Large intestine (tissue), 3 donors: ENCODE data around the gene SP8. TPM values are rescaled to one million over a fixed set of nuclear protein-coding genes. Genes with fewer than 3 reads are reported as not detected.
"Not testable (repeated sequence)": the region's sequence is repeated elsewhere in the genome, so short reads cannot be mapped to it uniquely, and the experiment has no call there.

Experiments used
- DNase-seq, 2 donors: peaks; one replicate each; pipeline versions ENCODE4 v3.0.0 to v3.0.0-alpha.2; 2013
- H3K27ac ChIP-seq: one replicate; pipeline ENCODE4 v1.5.1; 2013; ENCODE audit warnings: low read length
- H3K27me3 ChIP-seq: 2 replicates; pipeline ENCODE4 v1.6.1; 2013; ENCODE audit warnings: low read length; ENCODE audit not compliant: control insufficient read depth, insufficient read depth
- H3K36me3 ChIP-seq: 2 replicates; pipeline ENCODE4 v1.6.1; 2013; ENCODE audit warnings: low read length; ENCODE audit not compliant: control insufficient read depth, insufficient read depth
- H3K4me1 ChIP-seq: one replicate; pipeline ENCODE4 v1.6.1; 2013; ENCODE audit warnings: low read length; ENCODE audit not compliant: control insufficient read depth, insufficient read depth
- H3K4me3 ChIP-seq: one replicate; pipeline ENCODE4 v1.5.1; 2013; ENCODE audit warnings: low read length
- H3K9me3 ChIP-seq: one replicate; pipeline ENCODE4 v1.6.1; 2013; ENCODE audit warnings: mild to moderate bottlenecking, low read depth, low read length, moderate library complexity; ENCODE audit not compliant: control insufficient read depth
- WGBS: methylation state at CpG from one replicate; pipeline ENCODE4 v1.1.5; 2013; ENCODE audit warnings: low lambda C conversion rate; ENCODE audit not compliant: insufficient coverage; 5-methylcytosine and 5-hydroxymethylcytosine counted together
- polyA plus RNA-seq: library from polyadenylated mRNA; unstranded; fragments of 120-200 nt; gene quantifications from one replicate; pipeline ENCODE4 v1.2.1, GENCODE V29; 2013

SP8 gene
- polyA plus RNA-seq, 1 donor = not detected

GRCh38 chr7:20821390-20821789 lies 34.7 kb upstream of the SP8 start:
- not testable (repeated sequence) for DNase-seq, H3K4me1 ChIP-seq, H3K4me3 ChIP-seq, H3K27ac ChIP-seq, H3K9me3 ChIP-seq, H3K36me3 ChIP-seq, H3K27me3 ChIP-seq
- WGBS = no CpG with 5 or more reads among the region's 3 CpGs

GRCh38 chr7:20816372-20816959 lies 29.8 kb upstream of the SP8 start:
- WGBS = no CpG with 5 or more reads among the region's 4 CpGs
- no peaks in the 10 kb centered on the region for H3K36me3 ChIP-seq

GRCh38 chr7:20804345-20804744 lies 17.7 kb upstream of the SP8 start:
- 65% methylated on average over 3 of the region's 3 CpGs for WGBS
- H3K27ac ChIP-seq = no peak overlapping the region
- no peaks in the 10 kb centered on the region for H3K4me1 ChIP-seq
- no peak for DNase-seq
- H3K36me3 ChIP-seq = no peaks in the 10 kb centered on the region
- H3K4me3 ChIP-seq = no peak overlapping the region
- peaks cover 16% of the 10 kb centered on the region for H3K27me3 ChIP-seq
- no peaks in the 10 kb centered on the region for H3K9me3 ChIP-seq

More at GRCh38 chr7:20816372-20816959, 29.8 kb upstream of the SP8 start:
- Histone ChIP-seq H3K27me3 (no peaks in the 10 kb centered on the region), H3K27ac (no peak overlapping the region), H3K4me3 (no peak overlapping the region), H3K4me1 (no peaks in the 10 kb centered on the region), H3K9me3 (no peaks in the 10 kb centered on the region)
- DNase-seq = no peak

GRCh38 chr7:20799566-20800366 lies 13.1 kb upstream of the SP8 start:
- H3K27me3 ChIP-seq = peaks cover 53% of the 10 kb centered on the region

GRCh38 chr7:20798694-20799121 lies 12.0 kb upstream of the SP8 start:
- Histone ChIP-seq H3K27ac (no peak overlapping the region), H3K36me3 (no peaks in the 10 kb centered on the region), H3K4me1 (peaks cover 6% of the 10 kb centered on the region), H3K4me3 (peak overlapping the region; percentile 7), H3K27me3 (peaks cover 63% of the 10 kb centered on the region), H3K9me3 (no peaks in the 10 kb centered on the region)
- no peak for DNase-seq
- 0% methylated on average over 2 of the region's 15 CpGs for WGBS

More at GRCh38 chr7:20799566-20800366, 13.1 kb upstream of the SP8 start:
- no peaks in the 10 kb centered on the region for H3K9me3 ChIP-seq
- no peak for DNase-seq
- H3K27ac ChIP-seq = no peak overlapping the region
- H3K4me3 ChIP-seq = no peak overlapping the region
- H3K36me3 ChIP-seq = no peaks in the 10 kb centered on the region
- 31% methylated on average over 5 of the region's 5 CpGs for WGBS
- peaks cover 6% of the 10 kb centered on the region for H3K4me1 ChIP-seq

GRCh38 chr7:20798081-20798693 lies 11.5 kb upstream of the SP8 start:
- DNase-seq = peak; percentile 41 to 61
- Histone ChIP-seq H3K4me3 (peak overlapping the region; percentile 21), H3K27ac (no peak overlapping the region), H3K4me1 (peaks cover 6% of the 10 kb centered on the region), H3K27me3 (peaks cover 69% of the 10 kb centered on the region), H3K9me3 (no peaks in the 10 kb centered on the region), H3K36me3 (no peaks in the 10 kb centered on the region)
- WGBS = no CpG with 5 or more reads among the region's 77 CpGs

GRCh38 chr7:20797462-20798080 lies 10.9 kb upstream of the SP8 start:
- Histone ChIP-seq H3K27me3 (peaks cover 74% of the 10 kb centered on the region), H3K4me3 (peak overlapping the region; percentile 29), H3K36me3 (no peaks in the 10 kb centered on the region), H3K4me1 (peaks cover 6% of the 10 kb centered on the region), H3K9me3 (no peaks in the 10 kb centered on the region), H3K27ac (no peak overlapping the region)
- WGBS = 0% methylated on average over 1 of the region's 40 CpGs
- peak in 1 of 2 donors; percentile 61 for DNase-seq

- Histone ChIP-seq H3K9me3 (no peaks in the 10 kb centered on the region), H3K27ac (no peak overlapping the region), H3K36me3 (no peaks in the 10 kb centered on the region), H3K4me1 (peaks cover 6% of the 10 kb centered on the region), H3K4me3 (peak overlapping the region; percentile 29), H3K27me3 (peaks cover 77% of the 10 kb centered on the region)
- no peak for DNase-seq
- WGBS = 0% methylated on average over 1 of the region's 19 CpGs
Observed at GRCh38 chr7:20797042-20797461, 10.4 kb upstream of the SP8 start.

- Histone ChIP-seq H3K36me3 (no peaks in the 10 kb centered on the region), H3K4me1 (peaks cover 6% of the 10 kb centered on the region), H3K27ac (no peak overlapping the region), H3K4me3 (no peak overlapping the region), H3K9me3 (no peaks in the 10 kb centered on the region), H3K27me3 (peaks cover 81% of the 10 kb centered on the region)
- no peak for DNase-seq
- WGBS = 25% methylated on average over 5 of the region's 6 CpGs
Observed at GRCh38 chr7:20796500-20796899, 9.8 kb upstream of the SP8 start.

- 7% methylated on average over 4 of the region's 5 CpGs for WGBS
- peaks cover 87% of the 10 kb centered on the region for H3K27me3 ChIP-seq
- no peak overlapping the region for H3K27ac ChIP-seq
Observed at GRCh38 chr7:20795881-20796280, 9.2 kb upstream of the SP8 start.

More at GRCh38 chr7:20795881-20796280, 9.2 kb upstream of the SP8 start:
- DNase-seq = no peak
- H3K4me1 ChIP-seq = peaks cover 8% of the 10 kb centered on the region
- H3K4me3 ChIP-seq = no peak overlapping the region
- H3K9me3 ChIP-seq = peaks cover 3% of the 10 kb centered on the region
- no peaks in the 10 kb centered on the region for H3K36me3 ChIP-seq
